NCI-H2196 (cell line): ENCODE data around the gene PLEKHB1.
"Not testable (repeated sequence)": the region's sequence is repeated elsewhere in the genome, so short reads cannot be mapped to it uniquely, and the experiment has no call there.

ENCODE experiments used
- DNase-seq: peaks from one replicate; lab custom pipeline; 2025; ENCODE audit not compliant: unreplicated experiment; lab: John Stamatoyannopoulos, UW

The PLEKHB1 gene

GRCh38 chr11:73670808-73671207 lies 24.4 kb downstream of the PLEKHB1 start:
- DNase-seq, result no peak

- DNase-seq, result no peak
These were observed 25.3 kb downstream of the PLEKHB1 start for GRCh38 chr11:73671701-73672100.

- DNase-seq, result not testable (repeated sequence)
These were observed 30.2 kb downstream of the PLEKHB1 start for GRCh38 chr11:73676552-73676951.

- DNase-seq, result no peak
These were observed 34.3 kb downstream of the PLEKHB1 start for GRCh38 chr11:73680687-73681086.

- DNase-seq, result no peak
These were observed 47.6 kb downstream of the PLEKHB1 start for GRCh38 chr11:73693899-73694525.

- no peak for DNase-seq
These were observed 58.7 kb downstream of the PLEKHB1 start for GRCh38 chr11:73705053-73705452.

- no peak for DNase-seq
These were observed 64.6 kb downstream of the PLEKHB1 start for GRCh38 chr11:73710964-73711363.
